ENCODE data around the gene GOLIM4. TPM values are rescaled to one million over a fixed set of nuclear protein-coding genes. Genes with fewer than 3 reads are reported as not detected.

GOLIM4 gene
- polyA plus RNA-seq, 1 of the 3 experiments (the other 2 are of a cell fraction) = 42.3 TPM

GRCh38 chr3:168095611-168096209, at the start of gene GOLIM4 (continued):
- TF ChIP-seq RXRA (IDR thresholded peaks at IDR 0.05; ENCODE audit: borderline replicate concordance, low read depth) (no peak), POLR2AphosphoS5 (IDR thresholded peaks at IDR 0.05; ENCODE audit: low read depth, low read length) (peak; percentile 28; the same call in 1 of the 2 replicates), USF2 (IDR thresholded peaks at IDR 0.05; ENCODE audit: borderline replicate concordance, low read depth, low read length) (no peak), FOXM1 (IDR thresholded peaks at IDR 0.05; ENCODE audit: low read depth) (no peak), RAD21 (IDR thresholded peaks at IDR 0.05; ENCODE audit: low read length) (0 out of 2 replicates have a peak, but pooled peaks have one; percentile 1), MXI1 (IDR thresholded peaks at IDR 0.05; ENCODE audit: low read depth, low read length) (no peak), RFX5 (IDR thresholded peaks at IDR 0.05; ENCODE audit: low read length) (peak; percentile 15; the same call in 1 of the 2 replicates), TEAD4 (IDR thresholded peaks at IDR 0.05; ENCODE audit: borderline replicate concordance, insufficient read depth) (no peak), ZBTB33 (IDR thresholded peaks at IDR 0.05; ENCODE audit: borderline replicate concordance, low read depth) (no peak), MEF2A (IDR thresholded peaks at IDR 0.05; ENCODE audit: borderline replicate concordance, low read depth) (no peak), EP300 (IDR thresholded peaks at IDR 0.05; ENCODE audit: borderline replicate concordance in 1 of 2, low read depth in 1 of 2, low read length in 1 of 2) (no peak; a peak in 1 of 4 replicates), GATA2 (CRISPR knock-in tag; IDR thresholded peaks at IDR 0.05) (0 out of 2 replicates have a peak, but pooled peaks have one; percentile 22)

- CTCF ChIA-PET = no interaction called here
- TF ChIP-seq RCOR1 (IDR thresholded peaks at IDR 0.05; ENCODE audit: low read length) (no peak), TAF1 (IDR thresholded peaks at IDR 0.05; ENCODE audit: borderline replicate concordance, low read depth, low read length) (no peak), FOSL2 (IDR thresholded peaks at IDR 0.05; ENCODE audit: borderline replicate concordance, low read depth) (no peak), FOXM1 (IDR thresholded peaks at IDR 0.05; ENCODE audit: low read depth) (no peak), PBX3 (IDR thresholded peaks at IDR 0.05) (no peak), IRF3 (IDR thresholded peaks at IDR 0.05; ENCODE audit: low read depth, low read length) (no peak), SIN3A (IDR thresholded peaks at IDR 0.05; ENCODE audit: borderline replicate concordance, low read depth, low read length) (no peak), JUND (IDR thresholded peaks at IDR 0.05) (no peak), USF2 (IDR thresholded peaks at IDR 0.05; ENCODE audit: borderline replicate concordance, low read depth, low read length) (no peak), USF1 (IDR thresholded peaks at IDR 0.05; ENCODE audit: borderline replicate concordance, low read depth) (no peak), SMC3 (IDR thresholded peaks at IDR 0.05; ENCODE audit: low read depth, low read length) (no peak), RXRA (IDR thresholded peaks at IDR 0.05; ENCODE audit: borderline replicate concordance, low read depth) (no peak)
Observed at GRCh38 chr3:168141405-168141998, 45.8 kb upstream of the GOLIM4 start.

More at GRCh38 chr3:168141405-168141998, 45.8 kb upstream of the GOLIM4 start:
- Histone ChIP-seq H3K36me3 (replicated peaks in 1 of 2; ENCODE audit: control insufficient read depth in 1 of 2, insufficient read depth in 2 of 2, low read length in 1 of 2) (no peaks in the 10 kb centered on the region), H3K4me2 (no peak overlapping the region), H3F3A (replicated peaks; ENCODE audit: insufficient read depth) (no peaks in the 10 kb centered on the region), H3K9me3 (no peaks in the 10 kb centered on the region), H3K9ac (no peak overlapping the region), H4K20me1 (ENCODE audit: insufficient read depth) (no peaks in the 10 kb centered on the region), H3K9me2 (no peaks in the 10 kb centered on the region), H3K4me3 (ENCODE audit: low read depth in 2 of 2, low read length in 1 of 2) (no peak overlapping the region), H3K27ac (ENCODE audit: low read depth in 2 of 2, low read length in 1 of 2) (no peak overlapping the region), H2AFZ (ENCODE audit: low read depth) (no peak overlapping the region), H3K27me3 (ENCODE audit: insufficient read depth) (no peaks in the 10 kb centered on the region), H3K79me2 (ENCODE audit: insufficient read depth) (no peaks in the 10 kb centered on the region), H3K4me1 (ENCODE audit: control insufficient read depth in 1 of 2, insufficient read depth in 2 of 2, low read depth in 1 of 2, low read length in 1 of 2) (no peaks in the 10 kb centered on the region)
- POLR2A ChIA-PET = no interaction called here
- DNase-seq = no peak
- 78% methylated on average over 6 of the region's 6 CpGs for WGBS (ENCODE audit: low lambda C conversion rate)
